GM19438 (cell line): Measurements from ENCODE around the gene SPRY2.

Experiments used
- ATAC-seq: cut with Tn5 transposase; IDR thresholded peaks from one replicate; pipeline ENCODE4 v1.9.1; 2021; ENCODE audit warnings: low read depth; ENCODE audit not compliant: unreplicated experiment

Gene SPRY2, protein sequence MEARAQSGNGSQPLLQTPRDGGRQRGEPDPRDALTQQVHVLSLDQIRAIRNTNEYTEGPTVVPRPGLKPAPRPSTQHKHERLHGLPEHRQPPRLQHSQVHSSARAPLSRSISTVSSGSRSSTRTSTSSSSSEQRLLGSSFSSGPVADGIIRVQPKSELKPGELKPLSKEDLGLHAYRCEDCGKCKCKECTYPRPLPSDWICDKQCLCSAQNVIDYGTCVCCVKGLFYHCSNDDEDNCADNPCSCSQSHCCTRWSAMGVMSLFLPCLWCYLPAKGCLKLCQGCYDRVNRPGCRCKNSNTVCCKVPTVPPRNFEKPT

DNA sequence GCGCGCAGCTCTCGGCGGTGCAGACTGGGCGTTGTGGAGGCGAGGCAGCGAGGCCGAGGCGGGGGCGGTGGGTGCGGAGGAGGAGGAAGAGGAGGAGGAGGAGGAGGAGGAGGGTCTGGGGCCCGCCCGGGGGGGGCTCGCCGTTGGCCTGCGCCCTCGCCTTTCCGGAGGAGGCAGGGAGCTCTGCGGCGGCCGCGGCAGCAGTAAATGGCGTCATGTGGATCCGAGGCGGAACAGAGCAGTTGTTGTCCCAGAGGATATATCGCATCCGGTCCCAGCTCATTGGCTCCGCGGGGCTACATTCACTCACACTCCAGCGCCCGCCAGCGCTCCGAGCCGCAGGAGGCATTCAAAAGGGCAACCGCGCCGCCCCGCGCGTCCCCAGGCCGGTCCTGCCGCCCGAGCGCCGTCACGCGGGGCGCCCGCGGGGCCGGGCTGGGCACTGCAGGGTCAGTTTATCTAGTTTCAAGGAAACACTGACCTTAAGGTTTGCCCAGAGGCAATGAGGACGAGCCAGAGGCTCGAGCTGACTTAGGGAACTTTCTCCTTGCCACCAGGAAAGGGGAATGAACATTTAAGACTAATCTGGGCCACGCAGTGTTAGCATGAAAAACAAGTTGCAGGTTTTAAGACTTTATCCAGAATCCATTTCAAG lies at the start of gene SPRY2:
TSS of gene SPRY2 (minus strand) at position 26 of the 655 bp plus-strand sequence. CDS start 3,421 bp downstream, outside the sequence.
- peak; percentile 50 for ATAC-seq

DNA sequence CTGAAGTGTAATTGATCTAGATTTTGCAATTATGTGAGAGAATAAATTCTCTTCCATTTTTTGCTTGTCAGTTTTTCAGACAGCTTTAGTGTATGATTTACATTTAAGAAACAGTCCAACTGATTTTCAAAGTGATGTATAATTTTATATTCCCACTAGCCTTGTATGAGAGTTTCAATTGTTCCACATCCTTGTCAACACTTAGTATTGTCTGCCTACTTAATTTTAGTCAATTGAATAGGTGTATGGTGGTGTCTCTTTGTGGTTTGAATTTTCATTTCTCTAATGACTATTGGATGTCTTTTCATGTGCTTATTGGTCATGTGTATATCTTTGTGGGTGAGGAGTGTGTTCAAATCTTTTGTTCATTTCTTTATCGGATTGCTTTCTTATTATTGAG lies 49.4 kb upstream of the SPRY2 start:
- no peak for ATAC-seq

DNA sequence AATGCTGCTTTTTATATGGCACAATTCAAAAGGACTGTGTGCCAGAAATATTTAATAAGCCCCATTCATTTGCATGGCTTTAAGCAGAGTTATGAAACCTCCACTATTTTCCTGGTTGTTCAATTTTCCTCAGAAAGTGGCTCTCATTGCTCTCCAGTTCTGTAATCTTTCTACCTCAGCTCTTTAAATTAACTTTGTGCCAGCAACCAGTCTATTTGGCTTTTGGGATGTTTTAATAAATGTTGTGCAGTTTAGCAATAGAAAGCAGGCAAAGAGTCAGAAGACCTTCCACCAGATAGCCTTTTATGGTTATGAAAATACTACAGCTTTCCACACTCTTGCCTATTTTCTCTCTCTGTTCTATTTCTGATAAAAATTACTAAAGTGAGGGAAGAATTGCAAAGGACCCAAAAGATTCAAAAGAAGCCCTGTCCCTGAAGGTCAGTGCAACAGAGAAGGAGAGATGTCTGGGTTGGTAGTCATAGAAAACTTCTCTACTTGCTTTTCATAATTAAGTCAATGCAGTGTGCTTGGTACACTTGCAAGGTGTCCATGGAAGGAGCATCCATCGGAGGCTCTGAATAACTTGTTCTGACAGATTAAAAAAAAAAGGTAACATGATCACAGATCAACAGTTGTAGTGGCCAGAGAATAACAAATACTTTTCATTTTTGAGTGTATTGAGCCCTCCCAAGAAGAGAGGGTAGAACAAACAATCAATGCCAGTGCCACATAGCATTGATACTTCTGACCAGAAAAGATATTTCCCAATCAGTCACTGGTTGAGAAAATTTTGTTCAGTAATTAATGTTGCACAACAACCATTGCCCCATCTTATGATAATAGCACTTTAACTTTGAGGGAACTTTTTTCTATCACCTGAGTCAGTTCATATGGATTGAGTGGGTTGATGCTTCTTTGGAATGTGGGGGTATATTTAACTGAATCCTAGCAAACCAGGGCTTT lies 48.4 kb upstream of the SPRY2 start:
- no peak for ATAC-seq

DNA sequence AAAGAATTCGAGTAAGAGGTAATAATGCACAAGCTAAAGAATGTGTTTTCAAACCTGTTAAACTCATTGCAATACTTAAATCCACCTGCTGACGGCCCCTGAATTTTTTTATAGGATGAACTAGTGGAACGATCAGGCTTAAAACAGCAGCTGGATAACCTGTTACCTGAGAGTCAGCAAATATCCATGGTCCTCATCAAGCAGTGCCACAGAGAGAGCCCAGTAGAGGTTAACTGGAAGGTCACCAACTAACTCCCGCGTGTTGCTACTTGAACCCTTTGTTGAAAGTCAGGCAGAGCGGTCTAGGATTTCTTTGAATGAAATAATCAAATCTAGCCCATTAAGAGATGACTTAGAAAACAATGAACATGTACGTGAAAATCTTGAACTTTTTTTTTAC lies 47.6 kb upstream of the SPRY2 start:
- ATAC-seq, result no peak

DNA sequence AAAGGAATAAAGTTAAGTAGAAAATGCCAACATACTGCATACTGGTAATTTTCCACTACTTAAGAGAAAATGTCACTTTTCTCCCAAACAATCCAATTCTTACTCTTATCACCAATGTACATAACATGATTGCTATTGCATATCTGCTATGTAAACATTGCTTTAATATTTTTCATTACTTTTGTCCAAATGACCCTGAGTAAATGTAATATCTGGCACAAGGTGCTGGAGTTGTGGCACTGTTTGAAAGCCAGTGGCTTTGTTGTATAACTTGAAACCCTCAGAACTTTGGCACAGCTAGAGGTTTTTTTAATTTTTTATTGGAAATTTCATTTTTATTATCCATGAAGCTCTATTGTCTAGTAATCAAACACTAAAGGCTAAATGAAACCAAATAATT lies 45.7 kb upstream of the SPRY2 start:
- ATAC-seq, result no peak

DNA sequence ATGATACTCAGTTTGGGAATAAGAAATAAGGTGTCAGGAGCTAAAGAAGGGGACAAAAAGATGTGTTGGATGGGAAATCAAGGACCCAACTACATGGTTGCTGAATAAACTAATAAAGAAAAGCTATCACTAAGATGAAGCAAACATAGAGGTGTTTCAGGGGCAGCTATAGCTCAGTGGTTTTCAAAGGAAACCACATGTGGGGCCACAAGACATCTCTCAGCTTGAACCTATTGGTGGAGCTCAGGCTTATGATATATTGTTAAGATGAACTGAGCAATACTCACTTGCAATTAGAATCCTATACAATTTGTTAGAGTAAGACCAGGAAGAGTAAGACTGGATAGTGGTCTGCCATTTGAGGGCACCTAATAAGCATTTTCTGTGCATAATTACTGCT lies 45.1 kb upstream of the SPRY2 start:
- ATAC-seq, result no peak

DNA sequence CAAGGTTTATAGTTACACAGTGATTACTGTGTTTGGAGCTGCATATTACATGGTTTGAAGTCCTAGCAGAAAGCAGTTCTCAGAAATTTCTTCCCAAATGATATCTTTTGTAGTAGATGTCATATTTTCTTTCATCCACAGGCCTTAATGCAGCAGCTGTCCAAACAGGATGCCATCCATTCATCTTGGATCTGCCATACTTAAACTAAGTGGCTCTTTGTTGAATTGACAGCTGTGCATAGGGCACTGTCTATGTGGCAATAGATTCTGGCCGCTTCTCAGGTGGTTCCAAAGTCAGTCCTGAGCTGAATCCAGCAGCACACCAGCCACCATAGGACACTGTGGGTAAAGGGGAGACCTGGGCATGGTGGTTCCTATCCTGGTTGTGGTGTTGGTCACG lies 41.6 kb upstream of the SPRY2 start:
- no peak for ATAC-seq

DNA sequence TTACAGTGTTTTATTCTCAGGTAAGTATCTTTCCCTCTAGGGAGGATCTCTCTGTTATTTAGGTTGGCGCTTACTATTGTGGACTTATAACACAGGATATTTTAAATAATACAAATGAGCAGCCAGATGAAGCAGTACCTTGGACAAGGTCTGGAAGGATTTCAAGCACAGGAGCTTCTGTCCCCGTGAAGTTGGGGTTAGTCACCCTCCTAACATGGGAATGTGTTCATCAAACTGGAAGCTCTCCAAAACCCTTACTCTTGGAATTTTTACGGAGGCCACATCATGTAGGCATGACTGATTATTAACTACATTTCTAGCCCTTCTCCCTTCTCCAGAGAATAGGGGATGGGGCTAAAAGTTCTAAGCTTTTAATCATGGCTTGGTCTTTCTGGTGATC lies 38.3 kb upstream of the SPRY2 start:
- ATAC-seq, result no peak

DNA sequence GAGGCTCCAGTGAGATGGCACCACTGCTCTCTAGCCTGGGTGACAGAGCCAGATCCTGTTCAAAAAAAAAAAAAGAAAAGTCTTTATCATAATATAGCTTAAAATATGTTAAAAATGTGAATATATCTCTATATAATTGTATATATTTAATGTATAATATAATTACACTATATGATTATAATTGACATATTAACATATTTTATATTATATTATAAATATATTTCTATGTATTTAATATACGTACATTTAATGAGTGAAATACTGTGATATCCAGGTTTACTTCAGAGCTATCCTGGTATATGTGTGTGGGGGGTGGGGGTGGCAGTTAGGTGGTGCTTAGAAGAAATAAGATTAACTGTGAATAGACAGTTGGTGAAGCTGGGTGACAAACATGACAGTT lies 35.6 kb upstream of the SPRY2 start:
- no peak for ATAC-seq

DNA sequence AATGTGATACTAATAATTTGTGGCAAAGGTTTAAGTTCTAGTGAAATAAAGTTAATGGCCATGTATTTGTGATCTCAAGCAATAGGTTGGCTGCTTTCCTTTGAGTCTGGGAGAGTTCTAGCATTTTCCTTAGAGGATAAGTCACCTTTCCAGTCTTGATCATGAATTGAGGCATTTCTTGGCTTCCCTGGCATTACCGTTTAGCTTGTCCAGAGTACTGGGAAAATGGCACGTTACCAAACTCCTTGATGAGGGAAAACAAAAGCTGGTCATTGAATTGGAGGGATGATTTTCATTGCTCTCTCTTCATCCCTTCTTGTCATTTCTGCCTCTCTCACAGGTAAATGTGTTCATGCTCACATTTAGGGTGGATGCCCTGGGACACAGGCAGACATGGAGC lies 34.0 kb upstream of the SPRY2 start:
- no peak for ATAC-seq

DNA sequence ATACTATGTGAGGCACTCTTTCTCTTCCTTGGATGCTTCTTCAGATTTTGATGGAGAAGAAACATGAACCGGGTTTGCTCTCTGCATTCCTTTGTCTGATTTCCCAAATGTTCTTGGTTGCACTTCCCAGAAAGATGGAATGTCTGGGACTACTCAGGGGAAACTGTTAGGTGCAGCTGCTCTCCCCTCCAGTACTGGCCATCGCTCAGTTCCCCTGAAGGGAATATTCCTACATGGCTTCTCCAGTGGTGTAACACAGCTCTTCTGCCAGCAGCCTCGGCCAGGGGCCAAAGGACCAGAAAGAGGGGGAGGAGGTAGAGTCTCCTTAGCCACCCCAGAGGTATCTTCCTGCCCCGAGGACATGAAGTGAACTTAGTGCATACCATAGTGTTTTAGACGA lies 33.5 kb upstream of the SPRY2 start:
- no peak for ATAC-seq

DNA sequence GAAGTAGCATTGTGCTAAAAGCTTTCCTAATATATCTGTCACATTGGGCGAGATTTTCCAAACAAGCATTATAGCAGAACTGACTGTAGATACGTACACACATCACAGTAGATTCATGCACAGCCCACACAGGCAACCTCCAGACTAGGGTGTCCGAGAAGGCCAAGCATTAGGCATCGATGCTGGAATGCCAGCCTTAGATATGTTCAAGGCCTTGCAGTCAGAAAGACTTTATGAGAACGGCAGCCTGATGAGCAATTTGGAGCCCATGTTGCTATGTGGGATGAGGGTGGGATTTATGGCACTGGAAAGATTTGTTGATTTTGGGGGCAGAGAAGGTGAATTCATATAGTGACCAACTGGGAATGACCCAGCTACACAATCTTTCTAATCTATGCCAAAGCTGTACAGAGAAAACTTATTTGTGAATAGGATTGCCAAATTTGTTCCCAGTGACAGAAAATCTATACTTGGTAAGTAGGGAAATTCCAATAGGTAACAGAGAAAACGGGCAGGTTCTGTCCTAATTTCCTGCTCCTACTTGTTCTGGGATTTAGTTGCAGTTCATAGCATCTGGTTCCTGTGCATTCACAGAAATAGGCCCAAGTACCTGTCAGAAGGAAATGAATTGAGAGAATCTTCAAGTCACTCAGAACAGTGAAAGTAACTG lies 31.0 kb upstream of the SPRY2 start:
- ATAC-seq, result no peak

DNA sequence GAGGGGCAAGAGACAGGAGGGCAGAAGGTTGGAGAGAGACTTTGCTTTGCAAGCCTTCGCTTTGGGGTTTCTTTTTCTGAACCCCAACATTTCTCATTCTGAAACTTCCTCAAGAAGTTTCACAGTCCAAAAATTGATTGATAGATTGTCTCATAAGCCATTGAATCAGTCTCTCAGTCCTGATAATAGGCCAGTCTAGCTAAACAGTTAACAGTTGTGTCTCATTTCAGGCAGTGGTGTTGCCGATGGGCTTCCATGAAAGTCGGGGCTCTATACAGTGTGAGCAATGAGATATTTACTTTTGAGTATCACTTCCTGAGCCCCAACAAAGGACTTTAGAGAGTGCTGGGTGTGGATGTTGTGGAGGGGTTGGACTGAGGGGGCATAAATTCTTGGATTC lies 26.5 kb upstream of the SPRY2 start:
- no peak for ATAC-seq

DNA sequence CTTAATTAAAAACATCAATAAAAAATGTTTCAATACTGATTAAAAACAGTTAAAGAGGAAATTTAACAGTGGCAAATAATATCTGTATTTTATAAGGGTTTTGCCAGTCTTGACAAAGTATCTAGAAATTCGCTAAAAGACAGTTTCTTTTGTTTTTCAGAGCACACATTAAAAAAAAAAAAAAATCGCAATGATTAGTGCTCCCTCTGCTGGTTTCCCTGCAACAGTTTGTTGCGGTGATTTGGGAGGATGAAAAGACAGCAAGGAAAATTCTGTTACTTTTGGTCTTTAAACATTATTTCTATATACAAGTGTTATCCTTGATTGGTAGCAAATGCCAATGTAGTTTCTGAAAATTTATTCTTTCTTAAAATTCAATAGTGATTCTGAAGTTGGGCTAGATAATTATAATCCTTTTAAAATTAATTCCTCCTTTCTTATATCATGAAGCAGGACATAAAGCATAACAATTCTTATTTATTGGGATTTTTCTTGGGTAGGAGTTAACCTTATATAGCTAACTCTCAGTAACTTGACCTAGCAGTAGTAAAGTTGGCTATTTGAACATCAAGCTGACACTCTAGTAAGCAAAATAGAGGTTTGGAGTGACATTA lies 23.1 kb upstream of the SPRY2 start:
- no peak for ATAC-seq

DNA sequence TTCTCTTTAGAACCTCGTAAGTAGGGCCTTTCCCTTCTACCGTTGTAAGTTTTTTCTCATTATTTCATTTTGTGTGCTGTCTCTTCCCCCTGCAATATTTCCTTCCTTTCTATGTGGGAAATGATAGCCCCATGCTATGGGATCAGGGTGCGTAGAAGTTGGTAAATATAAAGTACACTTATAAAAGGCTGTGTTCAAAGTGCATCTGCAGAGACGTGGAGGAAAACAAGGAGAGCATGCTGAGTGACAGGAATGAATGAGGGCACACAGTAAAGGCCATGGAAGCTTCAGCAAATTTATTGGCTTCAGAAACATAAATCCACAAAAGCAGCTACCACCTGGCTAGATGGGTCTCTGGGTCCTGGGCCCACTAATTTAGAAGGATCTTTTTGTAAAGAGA lies 21.6 kb upstream of the SPRY2 start:
- no peak for ATAC-seq

DNA sequence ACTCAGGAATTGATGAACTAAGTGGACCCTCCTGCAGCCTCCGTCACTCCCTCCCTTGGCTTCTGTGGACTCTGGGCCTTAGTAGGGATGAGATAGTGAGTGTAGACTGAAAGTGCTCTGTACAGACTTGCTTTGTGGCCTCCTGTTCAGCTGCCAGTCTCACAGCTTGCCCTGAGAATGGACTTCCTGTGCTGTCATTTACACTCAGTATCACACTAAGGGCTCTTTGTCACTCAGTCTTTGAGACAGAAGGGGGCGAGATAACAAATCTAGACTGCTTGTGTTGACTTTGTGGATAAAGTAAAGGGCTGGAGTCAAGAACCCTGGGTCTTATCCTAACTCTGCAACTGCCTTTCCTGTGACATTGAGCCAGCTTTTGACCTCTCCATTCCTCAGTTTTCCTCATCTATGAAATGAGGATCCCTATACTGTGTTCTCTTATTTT lies 21.0 kb upstream of the SPRY2 start:
- ATAC-seq, result peak; percentile 83

DNA sequence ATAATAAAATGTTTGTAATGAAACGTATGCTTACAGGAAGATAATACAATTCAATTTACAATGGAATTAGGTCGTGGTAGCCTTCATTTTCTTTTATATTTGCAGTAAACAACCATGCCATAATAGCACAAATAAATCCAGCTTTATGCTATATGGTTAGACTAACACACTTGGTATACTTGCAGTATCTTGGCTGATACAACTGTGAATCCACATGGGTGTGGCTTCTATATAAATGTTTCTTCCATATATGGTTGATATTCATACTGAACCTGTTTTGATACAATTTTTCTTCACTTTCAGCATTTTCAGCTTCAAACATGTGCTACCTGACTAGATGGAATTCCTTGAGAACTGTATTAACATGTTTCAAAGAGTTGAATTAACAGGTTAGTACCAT lies 20.4 kb upstream of the SPRY2 start:
- no peak for ATAC-seq

DNA sequence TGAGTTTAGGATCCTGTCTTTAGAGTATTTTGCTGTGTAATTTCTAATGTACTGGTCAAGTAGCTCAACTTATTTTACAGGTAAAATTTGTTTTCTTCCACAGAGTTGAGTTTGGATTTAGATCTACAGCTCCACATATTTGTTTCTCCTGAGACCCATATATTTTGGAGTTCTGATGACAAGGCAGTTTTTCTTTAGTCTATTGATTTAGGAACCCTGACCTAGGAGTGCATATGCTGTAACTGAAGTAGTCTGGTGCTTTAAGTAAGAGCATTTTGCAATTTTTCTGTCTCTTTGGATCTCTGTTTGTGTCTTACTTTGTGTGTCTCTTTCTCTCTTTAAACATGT lies 19.5 kb upstream of the SPRY2 start:
- ATAC-seq, result no peak

DNA sequence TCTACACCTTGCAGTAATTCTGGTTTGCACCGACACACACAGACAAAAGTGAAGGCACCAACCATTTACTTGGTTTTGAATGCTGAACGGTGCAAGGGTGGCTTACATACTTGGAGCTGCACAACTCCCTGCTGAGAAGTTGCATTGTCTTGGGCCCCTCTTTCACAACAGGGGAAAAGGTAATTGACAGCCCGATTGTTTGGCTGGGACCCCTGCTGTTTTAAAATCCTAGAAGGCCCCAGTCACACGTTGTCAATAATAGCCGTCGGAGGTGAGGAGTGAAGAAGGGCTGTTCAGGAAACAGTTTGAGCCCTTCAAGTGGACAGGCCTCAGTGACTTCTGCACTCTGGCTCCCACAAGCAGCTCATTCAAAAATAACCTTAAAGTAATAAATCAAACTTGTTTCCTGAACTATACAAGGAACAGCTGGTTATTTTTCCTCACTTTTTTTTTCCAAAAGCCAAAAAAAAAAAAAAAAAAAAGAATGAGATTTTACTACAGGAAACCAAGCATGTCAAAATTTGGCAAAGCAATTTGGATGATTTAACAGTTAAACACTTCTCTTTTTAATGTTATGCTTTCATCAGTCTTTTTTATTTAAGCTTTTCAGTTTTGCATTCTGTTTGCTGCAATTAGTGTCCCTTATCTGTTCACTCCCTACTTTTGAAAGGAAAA lies 19.0 kb upstream of the SPRY2 start:
- no peak for ATAC-seq

DNA sequence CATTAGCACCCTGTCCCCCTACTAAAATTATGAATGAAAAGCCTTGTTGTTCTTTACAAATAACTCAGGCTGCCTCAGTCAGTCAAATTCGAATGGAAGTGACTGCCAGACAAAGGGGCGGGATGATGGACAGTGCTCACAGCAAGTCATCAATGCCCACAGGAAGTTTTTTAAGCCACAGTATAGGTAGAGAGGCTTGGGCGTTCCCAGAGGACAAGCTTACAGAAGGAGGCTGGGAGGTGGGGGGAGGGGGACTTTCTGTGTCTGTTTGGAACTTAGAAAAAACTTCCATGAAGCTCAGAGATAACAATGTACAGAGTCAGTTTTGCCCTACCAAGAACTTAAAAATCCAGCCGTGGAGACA lies 18.5 kb upstream of the SPRY2 start:
- ATAC-seq, result no peak
